MCF 10A (cell line): ENCODE data around the gene SDK2. TPM values are rescaled to one million over a fixed set of nuclear protein-coding genes. Genes with fewer than 3 reads are reported as not detected.
"Not testable (repeated sequence)": the region's sequence is repeated elsewhere in the genome, so short reads cannot be mapped to it uniquely, and the experiment has no call there.

Source experiments
- BruUV-seq: library from RNA; stranded (reverse); fragments of 400-500 nt; replicated peaks from 2 replicates; lab custom pipeline; 2021; lab: Mats Ljungman, UMichigan
- CTCF ChIA-PET: fragments of 300-600 bp; sonication (Branson Sonifier 250); formaldehyde crosslinking; extraction: SDS; loops from one replicate; lab custom pipeline; 2021; ENCODE audit warnings: antibody characterized with exemption, inconsistent platforms; lab: Yijun Ruan, JAX
- POLR2A ChIA-PET: fragments of 300-600, 350-650 bp; sonication (Branson Sonifier 250); formaldehyde crosslinking; extraction: SDS; loops from one replicate; lab custom pipeline; 2020; ENCODE audit warnings: antibody characterized with exemption, inconsistent platforms; lab: Yijun Ruan, JAX
- DNase-seq: peaks from one replicate; pipeline ENCODE4 v3.0.0-alpha.2; 2018; ENCODE audit not compliant: unreplicated experiment
- H3K27ac Mint-ChIP-seq: one replicate; pipeline ENCODE4 v1.8.0; 2022; ENCODE audit warnings: mild to moderate bottlenecking, low read depth, mixed read lengths; ENCODE audit not compliant: unreplicated experiment
- H3K27me3 Mint-ChIP-seq: one replicate; pipeline ENCODE4 v1.8.0; 2022; ENCODE audit warnings: mixed read lengths; ENCODE audit not compliant: insufficient read depth, unreplicated experiment
- H3K36me3 Mint-ChIP-seq: one replicate; pipeline ENCODE4 v1.8.0; 2022; ENCODE audit warnings: mild to moderate bottlenecking, moderate library complexity, mixed read lengths; ENCODE audit not compliant: insufficient read depth, unreplicated experiment
- H3K4me1 Mint-ChIP-seq: one replicate; pipeline ENCODE4 v1.8.0; 2022; ENCODE audit warnings: mixed read lengths; ENCODE audit not compliant: insufficient read depth, unreplicated experiment
- H3K4me3 Mint-ChIP-seq: one replicate; pipeline ENCODE4 v1.8.0; 2022; ENCODE audit warnings: mild to moderate bottlenecking, moderate library complexity, mixed read lengths; ENCODE audit not compliant: unreplicated experiment
- H3K9me3 Mint-ChIP-seq: one replicate; pipeline ENCODE4 v1.8.0; 2022; ENCODE audit warnings: mixed read lengths; ENCODE audit not compliant: unreplicated experiment
- CTCF ChIP-seq: fragments of 200-600 bp; IDR thresholded peaks from one replicate; pipeline ENCODE4 v1.8.0; 2022; ENCODE audit warnings: antibody characterized with exemption, mild to moderate bottlenecking; ENCODE audit not compliant: unreplicated experiment
- intact Hi-C: fragments of 100-400 bp; cut with micrococcal nuclease; formaldehyde crosslinking; loops from 2 replicates; pipeline ENCODE4 v1.14.1; 2022
- total RNA-seq: library from RNA; stranded (reverse); gene quantifications from 2 replicates; pipeline ENCODE4 v1.2.3, GENCODE V29; 2022

Gene SDK2
- total RNA-seq, 1 experiment from 2014 or later, result not detected

DNA sequence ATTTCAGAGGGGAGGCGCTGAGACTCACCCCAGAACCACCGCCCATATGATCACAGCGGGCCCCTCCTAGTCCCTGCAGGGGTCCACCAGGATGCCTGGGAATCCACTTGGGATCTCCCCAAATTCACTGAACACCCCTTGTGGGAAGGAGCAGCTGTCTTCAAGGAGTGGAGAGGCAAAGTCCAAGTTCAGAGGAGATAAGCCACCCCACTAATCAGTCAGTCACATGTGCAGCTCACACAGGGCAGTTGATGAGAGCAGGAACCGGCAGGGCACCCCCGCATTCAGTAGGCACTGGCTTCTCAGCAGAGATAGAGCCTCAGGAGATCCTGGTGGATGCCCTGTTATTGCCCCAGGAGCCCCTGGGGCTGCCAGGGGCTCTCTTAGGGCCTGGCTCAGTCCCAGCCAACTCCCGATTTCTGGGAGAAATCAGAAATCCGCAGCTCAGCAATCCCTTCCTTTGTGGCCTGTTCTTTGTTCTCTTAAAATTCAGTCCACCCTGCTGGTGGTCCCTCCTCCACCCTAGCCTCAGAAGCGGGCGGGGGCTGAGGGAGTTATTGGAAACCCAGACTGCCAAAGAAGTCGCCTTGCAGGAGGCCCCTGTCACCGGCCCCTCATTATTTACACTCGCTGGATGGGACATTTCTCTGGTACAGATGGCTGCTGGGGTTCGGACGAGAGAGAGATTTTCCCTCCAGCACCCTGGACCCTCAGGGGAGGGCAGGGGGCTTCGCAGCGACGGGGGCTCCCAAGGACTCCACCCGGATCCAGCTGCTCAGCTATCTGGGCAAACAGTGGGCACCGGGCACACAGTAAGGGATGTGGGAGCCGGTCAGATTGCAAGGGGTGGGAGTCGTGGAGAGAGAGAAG lies 334.3 kb downstream of the SDK2 start:
- H3K27me3 Mint-ChIP-seq, result no peaks in the 10 kb centered on the region
- ChIA-PET CTCF (interaction anchor here (0.6 to 1.9 kb wide), 17 partner anchors 8 to 97 kb away, joined by 3 to 9 read pairs (median 4); a partner anchor contains a TSS), POLR2A (interaction anchor here (0.7 to 9.5 kb wide), 16 partner anchors 8 to 1450 kb away, joined by 3 to 102 read pairs (median 4); a partner anchor contains a TSS)
- DNase-seq, result peak; percentile 35
- BruUV-seq, result TSS peak; percentile 33
- H3K27ac Mint-ChIP-seq, result peak overlapping the region; percentile 96
- no peak for TF ChIP-seq CTCF
- H3K9me3 Mint-ChIP-seq, result no peaks in the 10 kb centered on the region
- H3K4me3 Mint-ChIP-seq, result peak overlapping the region; percentile 92
- H3K4me1 Mint-ChIP-seq, result peaks cover 26% of the 10 kb centered on the region
- peaks cover 19% of the 10 kb centered on the region for H3K36me3 Mint-ChIP-seq
- intact Hi-C loops, result loop anchor here (2.0 kb wide), 1 partner anchor 17 kb away; no protein-coding TSS in a partner anchor

DNA sequence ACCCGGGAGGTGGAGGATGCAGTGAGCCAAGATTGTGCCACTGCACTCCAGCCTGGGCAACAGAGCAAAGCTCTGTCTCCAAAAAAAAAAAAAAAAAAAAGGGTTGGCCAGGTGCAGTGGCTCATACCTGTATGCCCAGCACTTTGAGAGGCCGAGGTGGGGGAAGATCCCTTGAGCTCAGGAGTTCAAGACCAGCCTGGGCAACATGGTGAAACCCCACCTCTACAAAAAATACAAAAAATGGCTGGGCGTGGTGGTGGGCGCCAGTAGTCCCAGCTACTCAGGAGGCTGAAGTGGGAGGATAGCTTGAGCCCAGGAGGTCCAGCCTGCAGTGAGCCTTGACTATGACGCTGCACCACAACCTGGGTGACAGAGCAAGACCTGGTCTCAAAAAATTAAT lies 335.3 kb downstream of the SDK2 start:
- not testable (repeated sequence) for DNase-seq, BruUV-seq, H3K9me3 Mint-ChIP-seq, H3K27me3 Mint-ChIP-seq
- ChIA-PET POLR2A (interaction anchor here (0.6 to 9.5 kb wide), 11 partner anchors 17 to 788 kb away, joined by 3 to 102 read pairs (median 4); partner anchors contain the start of gene COG1), CTCF (interaction anchor here (0.6 to 1.8 kb wide), 5 partner anchors 31 to 584 kb away, joined by 3 to 8 read pairs (median 5); no protein-coding TSS in a partner anchor)
- Mint-ChIP-seq H3K36me3 (peaks cover 21% of the 10 kb centered on the region), H3K27ac (peak overlapping the region; percentile 96), H3K4me3 (peak overlapping the region; percentile 92), H3K4me1 (peaks cover 36% of the 10 kb centered on the region)
- intact Hi-C loops, result loop anchor here (2.0 kb wide), 1 partner anchor 16 kb away; no protein-coding TSS in a partner anchor

GRCh38 chr17:73308017-73308823 lies 336.0 kb downstream of the SDK2 start:
- DNase-seq, result peak; percentile 97
- H3K27ac Mint-ChIP-seq, result peak overlapping the region; percentile 75
- peaks cover 28% of the 10 kb centered on the region for H3K36me3 Mint-ChIP-seq
- no peak for TF ChIP-seq CTCF
- ChIA-PET POLR2A (interaction anchor here (0.6 to 9.5 kb wide), 17 partner anchors 16 to 1941 kb away, joined by 3 to 102 read pairs (median 4); partner anchors contain the start of gene COG1), CTCF (interaction anchor here (0.6 to 2.1 kb wide), 9 partner anchors 14 to 583 kb away, joined by 3 to 8 read pairs (median 3); no protein-coding TSS in a partner anchor)
- peak overlapping the region; percentile 92 for H3K4me3 Mint-ChIP-seq
- BruUV-seq, result no TSS peak
- H3K4me1 Mint-ChIP-seq, result peaks cover 43% of the 10 kb centered on the region
- intact Hi-C loops, result loop anchor here (2.0 kb wide), 1 partner anchor 15 kb away; no protein-coding TSS in a partner anchor
- H3K9me3 Mint-ChIP-seq, result no peaks in the 10 kb centered on the region
- H3K27me3 Mint-ChIP-seq, result no peaks in the 10 kb centered on the region

GRCh38 chr17:73307130-73307529 lies 337.1 kb downstream of the SDK2 start:
- peaks cover 32% of the 10 kb centered on the region for H3K36me3 Mint-ChIP-seq
- intact Hi-C loops, result no loop called here
- H3K9me3 Mint-ChIP-seq, result no peaks in the 10 kb centered on the region
- H3K27ac Mint-ChIP-seq, result peak overlapping the region; percentile 77
- no TSS peak for BruUV-seq
- CTCF ChIA-PET, result interaction anchor here (0.5 to 2.1 kb wide), 7 partner anchors 10 to 591 kb away, joined by 3 to 10 read pairs (median 3); no protein-coding TSS in a partner anchor
- no peaks in the 10 kb centered on the region for H3K27me3 Mint-ChIP-seq
- POLR2A ChIA-PET, result interaction anchor here (0.5 to 9.5 kb wide), 7 partner anchors 15 to 77 kb away, joined by 3 to 102 read pairs (median 3); a partner anchor contains a TSS
- TF ChIP-seq CTCF, result no peak
- peaks cover 43% of the 10 kb centered on the region for H3K4me1 Mint-ChIP-seq
- H3K4me3 Mint-ChIP-seq, result peak overlapping the region; percentile 92
- DNase-seq, result peak; percentile 90
